ENCODE measurements around the gene EGLN3. TPM values are rescaled to one million over a fixed set of nuclear protein-coding genes. Genes with fewer than 3 reads are reported as not detected.
A peak's percentile ranks its signal among the peaks of the same experiment; 100 is the strongest.

Gene EGLN3
- total and polyA plus RNA-seq, 2 of the 13 experiments (the other 11 are each of a cell fraction or from before 2014, with no cell fraction given): 0.18 to 27.3 TPM

DNA sequence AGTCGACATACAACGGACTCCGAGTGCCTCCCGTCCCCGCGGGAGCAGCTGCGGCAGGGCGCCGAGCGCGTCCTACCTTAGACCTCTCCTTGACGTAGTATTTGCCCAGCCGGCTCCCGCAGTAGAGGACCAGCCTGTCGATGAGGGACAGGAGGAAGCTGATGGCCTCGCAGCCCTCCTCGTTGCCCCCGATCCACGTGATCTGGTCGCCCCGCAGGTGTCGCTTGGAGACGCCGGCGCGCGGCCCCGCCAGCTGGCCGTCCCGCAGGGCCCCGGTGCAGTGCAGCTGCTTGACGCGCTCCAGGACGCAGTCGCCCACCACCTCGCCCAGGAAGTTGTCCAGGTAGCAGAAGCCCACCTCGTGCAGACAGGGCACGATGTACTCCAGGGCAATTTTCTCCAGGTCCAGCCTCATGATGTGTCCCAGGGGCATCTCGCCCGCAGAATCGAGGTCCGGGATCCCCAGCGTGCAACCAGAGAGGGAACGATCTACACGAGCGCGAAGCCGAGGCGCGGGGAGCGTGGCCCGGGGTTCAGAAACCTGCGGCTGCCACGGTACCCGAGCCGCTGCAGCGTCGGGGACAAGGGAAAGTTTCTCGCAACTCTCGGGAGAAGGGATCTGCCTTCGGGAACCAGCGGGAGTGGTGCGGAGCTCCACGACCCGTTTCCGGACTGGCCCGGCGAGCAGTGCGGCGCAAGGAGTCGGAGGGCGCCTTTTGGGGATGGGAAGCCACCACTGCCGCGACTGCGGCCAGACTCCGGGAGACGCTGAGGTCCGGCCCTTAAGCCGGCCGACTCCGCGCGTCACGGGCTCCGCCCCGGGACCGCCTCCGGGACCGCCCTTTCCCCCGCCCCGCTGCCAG lies at the start of gene EGLN3 (continued):
- TF ChIP-seq MEIS1 (CRISPR knock-in tag; IDR thresholded peaks at IDR 0.05; ENCODE audit: borderline replicate concordance) (no peak), ATAD3A (CRISPR knock-in tag; IDR thresholded peaks at IDR 0.05) (no peak), ZNF75D (CRISPR knock-in tag; IDR thresholded peaks at IDR 0.05; ENCODE audit: borderline replicate concordance) (no peak), ZZZ3 (CRISPR knock-in tag; IDR thresholded peaks at IDR 0.05; ENCODE audit: borderline replicate concordance) (no peak), MXI1 (IDR thresholded peaks at IDR 0.05; ENCODE audit: borderline replicate concordance, low read depth, low read length) (peak; percentile 46; the same call in 1 of the 3 replicates), ZNF143 (CRISPR knock-in tag; IDR thresholded peaks at IDR 0.05) (peak; percentile 44; the same call in 1 of the 2 replicates), FIP1L1 (IDR thresholded peaks at IDR 0.05; ENCODE audit: borderline replicate concordance, insufficient read depth, low read depth, low read length) (no peak), GLMP (CRISPR knock-in tag; IDR thresholded peaks at IDR 0.05; ENCODE audit: borderline replicate concordance) (no peak), THYN1 (CRISPR knock-in tag; IDR thresholded peaks at IDR 0.05; ENCODE audit: borderline replicate concordance, low read depth) (no peak), SRSF4 (IDR thresholded peaks at IDR 0.05; ENCODE audit: low read depth, low read length, poor library complexity, severe bottlenecking) (no peak), FOXM1 (CRISPR knock-in tag; IDR thresholded peaks at IDR 0.05) (no peak), ZNF138 (CRISPR knock-in tag; IDR thresholded peaks at IDR 0.05; ENCODE audit: low read depth) (peak; percentile 88; the same call in 1 of the 2 replicates), ZNF10 (CRISPR knock-in tag; IDR thresholded peaks at IDR 0.05; ENCODE audit: borderline replicate concordance, low read depth) (no peak), HHEX (CRISPR knock-in tag; IDR thresholded peaks at IDR 0.05) (no peak), ZKSCAN5 (CRISPR knock-in tag; IDR thresholded peaks at IDR 0.05) (no peak), ZNF430 (CRISPR knock-in tag; IDR thresholded peaks at IDR 0.05) (peak; percentile 88), ZNF121 (CRISPR knock-in tag; IDR thresholded peaks at IDR 0.05) (no peak; the same call in 1 of the 2 replicates)
- TF ChIP-seq, protein P1, sequence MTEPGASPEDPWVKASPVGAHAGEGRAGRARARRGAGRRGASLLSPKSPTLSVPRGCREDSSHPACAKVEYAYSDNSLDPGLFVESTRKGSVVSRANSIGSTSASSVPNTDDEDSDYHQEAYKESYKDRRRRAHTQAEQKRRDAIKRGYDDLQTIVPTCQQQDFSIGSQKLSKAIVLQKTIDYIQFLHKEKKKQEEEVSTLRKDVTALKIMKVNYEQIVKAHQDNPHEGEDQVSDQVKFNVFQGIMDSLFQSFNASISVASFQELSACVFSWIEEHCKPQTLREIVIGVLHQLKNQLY (CRISPR knock-in tag; IDR thresholded peaks at IDR 0.05): no peak
- TF ChIP-seq, protein P2, sequence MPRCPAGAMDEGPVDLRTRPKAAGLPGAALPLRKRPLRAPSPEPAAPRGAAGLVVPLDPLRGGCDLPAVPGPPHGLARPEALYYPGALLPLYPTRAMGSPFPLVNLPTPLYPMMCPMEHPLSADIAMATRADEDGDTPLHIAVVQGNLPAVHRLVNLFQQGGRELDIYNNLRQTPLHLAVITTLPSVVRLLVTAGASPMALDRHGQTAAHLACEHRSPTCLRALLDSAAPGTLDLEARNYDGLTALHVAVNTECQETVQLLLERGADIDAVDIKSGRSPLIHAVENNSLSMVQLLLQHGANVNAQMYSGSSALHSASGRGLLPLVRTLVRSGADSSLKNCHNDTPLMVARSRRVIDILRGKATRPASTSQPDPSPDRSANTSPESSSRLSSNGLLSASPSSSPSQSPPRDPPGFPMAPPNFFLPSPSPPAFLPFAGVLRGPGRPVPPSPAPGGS (CRISPR knock-in tag; IDR thresholded peaks at IDR 0.05): peak; percentile 55; the same call in 1 of the 2 replicates
- TF ChIP-seq, protein P3, sequence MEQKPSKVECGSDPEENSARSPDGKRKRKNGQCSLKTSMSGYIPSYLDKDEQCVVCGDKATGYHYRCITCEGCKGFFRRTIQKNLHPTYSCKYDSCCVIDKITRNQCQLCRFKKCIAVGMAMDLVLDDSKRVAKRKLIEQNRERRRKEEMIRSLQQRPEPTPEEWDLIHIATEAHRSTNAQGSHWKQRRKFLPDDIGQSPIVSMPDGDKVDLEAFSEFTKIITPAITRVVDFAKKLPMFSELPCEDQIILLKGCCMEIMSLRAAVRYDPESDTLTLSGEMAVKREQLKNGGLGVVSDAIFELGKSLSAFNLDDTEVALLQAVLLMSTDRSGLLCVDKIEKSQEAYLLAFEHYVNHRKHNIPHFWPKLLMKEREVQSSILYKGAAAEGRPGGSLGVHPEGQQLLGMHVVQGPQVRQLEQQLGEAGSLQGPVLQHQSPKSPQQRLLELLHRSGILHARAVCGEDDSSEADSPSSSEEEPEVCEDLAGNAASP (CRISPR knock-in tag; IDR thresholded peaks at IDR 0.05; ENCODE audit: borderline replicate concordance): no peak
